VCaP (cell line): ENCODE data around the gene TEAD2.

Experiments used
- H3K27ac ChIP-seq: fragments of 450-650 bp; 2 replicates; pipeline ENCODE4 v1.5.1; 2017
- CTCF ChIP-seq: fragments of 450-650 bp; conservative IDR thresholded peaks from 2 replicates; pipeline ENCODE4 v1.5.1; 2017; ENCODE audit warnings: mild to moderate bottlenecking, moderate library complexity

The TEAD2 gene

GRCh38 chr19:49343123-49343522, 19.1 kb downstream of the TEAD2 start:
- H3K27ac ChIP-seq, result no peak overlapping the region
- no peak for TF ChIP-seq CTCF

- H3K27ac ChIP-seq, result no peak overlapping the region
- no peak for TF ChIP-seq CTCF
Measured at GRCh38 chr19:49342291-49342721, 19.9 kb downstream of the TEAD2 start.

GRCh38 chr19:49340865-49341718, 21.1 kb downstream of the TEAD2 start:
- H3K27ac ChIP-seq, result peak overlapping the region; percentile 50
- TF ChIP-seq CTCF, result no peak

- no peak for TF ChIP-seq CTCF
- peak overlapping the region; percentile 50 for H3K27ac ChIP-seq
Measured at GRCh38 chr19:49340069-49340864, 21.9 kb downstream of the TEAD2 start.

- no peak for TF ChIP-seq CTCF
- H3K27ac ChIP-seq, result no peak overlapping the region
Measured at GRCh38 chr19:49339301-49340068, 22.7 kb downstream of the TEAD2 start.

GRCh38 chr19:49338691-49339300, 23.4 kb downstream of the TEAD2 start:
- no peak for TF ChIP-seq CTCF
- no peak overlapping the region for H3K27ac ChIP-seq
